Gastroesophageal sphincter (tissue), 3 donors: Measurements from ENCODE around the gene IQGAP3.

Experiments
- EP300 ChIP-seq: sonication (generic); formaldehyde crosslinking; IDR thresholded peaks from one replicate; pipeline ENCODE4 v1.6.1; 2017; ENCODE audit warnings: antibody characterized with exemption, mild to moderate bottlenecking
- POLR2A ChIP-seq, 2 donors: fragments of 450-650 bp; IDR thresholded peaks; one replicate each; pipeline ENCODE4 v1.6.1; 2017; ENCODE audit warnings: antibody characterized with exemption in 2 of 2, mild to moderate bottlenecking in 2 of 2, moderate library complexity in 1 of 2
- POLR2AphosphoS5 ChIP-seq: sonication (generic); formaldehyde crosslinking; IDR thresholded peaks from one replicate; pipeline ENCODE4 v1.6.1; 2017; ENCODE audit warnings: antibody characterized with exemption
- TF ChIP-seq, protein P1 (sequence below), 4 experiments: fragments of 200-600 bp in 2 of 4; fragments of 450-650 bp in 2 of 4; sonication (generic) in 1 of 4; IDR thresholded peaks; one replicate each; pipeline ENCODE4 v1.5.1; 2017 to 2019; ENCODE audit warnings: antibody characterized with exemption in 4 of 4, mild to moderate bottlenecking in 2 of 4, moderate library complexity in 2 of 4

GRCh38 chr1:156479093-156480015 is 93.0 kb downstream of the IQGAP3 start:
- TF ChIP-seq, protein P1, sequence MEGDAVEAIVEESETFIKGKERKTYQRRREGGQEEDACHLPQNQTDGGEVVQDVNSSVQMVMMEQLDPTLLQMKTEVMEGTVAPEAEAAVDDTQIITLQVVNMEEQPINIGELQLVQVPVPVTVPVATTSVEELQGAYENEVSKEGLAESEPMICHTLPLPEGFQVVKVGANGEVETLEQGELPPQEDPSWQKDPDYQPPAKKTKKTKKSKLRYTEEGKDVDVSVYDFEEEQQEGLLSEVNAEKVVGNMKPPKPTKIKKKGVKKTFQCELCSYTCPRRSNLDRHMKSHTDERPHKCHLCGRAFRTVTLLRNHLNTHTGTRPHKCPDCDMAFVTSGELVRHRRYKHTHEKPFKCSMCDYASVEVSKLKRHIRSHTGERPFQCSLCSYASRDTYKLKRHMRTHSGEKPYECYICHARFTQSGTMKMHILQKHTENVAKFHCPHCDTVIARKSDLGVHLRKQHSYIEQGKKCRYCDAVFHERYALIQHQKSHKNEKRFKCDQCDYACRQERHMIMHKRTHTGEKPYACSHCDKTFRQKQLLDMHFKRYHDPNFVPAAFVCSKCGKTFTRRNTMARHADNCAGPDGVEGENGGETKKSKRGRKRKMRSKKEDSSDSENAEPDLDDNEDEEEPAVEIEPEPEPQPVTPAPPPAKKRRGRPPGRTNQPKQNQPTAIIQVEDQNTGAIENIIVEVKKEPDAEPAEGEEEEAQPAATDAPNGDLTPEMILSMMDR (IDR thresholded peaks at IDR 0.05) = no peak
- no peak for TF ChIP-seq EP300
- TF ChIP-seq POLR2AphosphoS5 = no peak
- TF ChIP-seq POLR2A (IDR thresholded peaks at IDR 0.05) = no peak
